HG02798 (cell line): ENCODE results near the gene LIPG.
"Not testable (repeated sequence)": the region's sequence is repeated elsewhere in the genome, so short reads cannot be mapped to it uniquely, and the experiment has no call there.

ENCODE experiments used
- ATAC-seq: cut with Tn5 transposase; IDR thresholded peaks from one replicate; pipeline ENCODE4 v1.9.1; 2021; ENCODE audit warnings: mild to moderate bottlenecking; ENCODE audit not compliant: unreplicated experiment, poor library complexity

LIPG gene

GRCh38 chr18:49561289-49562193 is at the start of gene LIPG:
TSS of gene LIPG (plus strand) at chr18:49562057. CDS start at chr18:49562309, 252 bp downstream.
- no peak for ATAC-seq

- not testable (repeated sequence) for ATAC-seq
Measured at GRCh38 chr18:49512876-49513275, 49.0 kb upstream of the LIPG start.

- ATAC-seq: no peak
Measured at GRCh38 chr18:49514577-49514976, 47.3 kb upstream of the LIPG start.

GRCh38 chr18:49515003-49515402 is 46.9 kb upstream of the LIPG start:
- not testable (repeated sequence) for ATAC-seq

- no peak for ATAC-seq
Measured at GRCh38 chr18:49515516-49515915, 46.3 kb upstream of the LIPG start.

- ATAC-seq: no peak
Measured at GRCh38 chr18:49517483-49517882, 44.4 kb upstream of the LIPG start.

- no peak for ATAC-seq
Measured at GRCh38 chr18:49519101-49519971, 42.5 kb upstream of the LIPG start.

GRCh38 chr18:49520661-49521145 is 41.2 kb upstream of the LIPG start:
- no peak for ATAC-seq

GRCh38 chr18:49521216-49521835 is 40.5 kb upstream of the LIPG start:
- ATAC-seq: no peak

GRCh38 chr18:49523580-49524093 is 38.2 kb upstream of the LIPG start:
- not testable (repeated sequence) for ATAC-seq

GRCh38 chr18:49524349-49524748 is 37.5 kb upstream of the LIPG start:
- ATAC-seq: no peak

GRCh38 chr18:49524951-49525350 is 36.9 kb upstream of the LIPG start:
- ATAC-seq: no peak

- no peak for ATAC-seq
Measured at GRCh38 chr18:49525981-49526380, 35.9 kb upstream of the LIPG start.

GRCh38 chr18:49527631-49528327 is 34.1 kb upstream of the LIPG start:
- ATAC-seq: no peak

GRCh38 chr18:49529596-49529995 is 32.3 kb upstream of the LIPG start:
- ATAC-seq: no peak

GRCh38 chr18:49531678-49532153 is 30.1 kb upstream of the LIPG start:
- ATAC-seq: no peak

GRCh38 chr18:49534846-49535601 is 26.8 kb upstream of the LIPG start:
- no peak for ATAC-seq

GRCh38 chr18:49537232-49537896 is 24.5 kb upstream of the LIPG start:
- ATAC-seq: no peak
